ENCODE results near the gene KIF25. TPM values are rescaled to one million over a fixed set of nuclear protein-coding genes. Genes with fewer than 3 reads are reported as not detected.

Gene KIF25
- total and polyA plus RNA-seq, 4 donors = 0.05 TPM; not detected in 3

- DNase-seq (ENCODE audit: low spot score) = no peak
- no peaks in the 10 kb centered on the region for H3K4me1 ChIP-seq (ENCODE audit: control insufficient read depth in 4 of 4, insufficient read depth in 4 of 4, low read length in 3 of 4)
- no peaks in the 10 kb centered on the region for H3K9me3 ChIP-seq (ENCODE audit: control insufficient read depth in 4 of 4, low read length in 3 of 4)
- no peak overlapping the region for H3K4me3 ChIP-seq (ENCODE audit: low read depth in 1 of 3, low read length in 3 of 3)
- H3K9ac ChIP-seq (ENCODE audit: low read depth in 1 of 2, low read length in 2 of 2) = no peak overlapping the region
- H3K27me3 ChIP-seq (ENCODE audit: control insufficient read depth in 4 of 4, insufficient read depth in 4 of 4, low read length in 3 of 4) = no peaks in the 10 kb centered on the region
- H3K27ac ChIP-seq (ENCODE audit: low read depth in 1 of 2, low read length in 2 of 2) = no peak overlapping the region
- H3K36me3 ChIP-seq (ENCODE audit: control insufficient read depth in 4 of 4, insufficient read depth in 3 of 4, low read depth in 1 of 4, low read length in 3 of 4) = no peaks in the 10 kb centered on the region
- WGBS = 92% methylated on average over 14 of the region's 14 CpGs
- no peak for TF ChIP-seq FOXA1 (IDR thresholded peaks at IDR 0.05)
- no peak for TF ChIP-seq YY1 (IDR thresholded peaks at IDR 0.05)
- no peak for TF ChIP-seq ZBTB33 (IDR thresholded peaks at IDR 0.05)
- no peak for TF ChIP-seq REST (IDR thresholded peaks at IDR 0.05)
- TF ChIP-seq JUND (IDR thresholded peaks at IDR 0.05) = no peak
- no peak for TF ChIP-seq EGR1 (IDR thresholded peaks at IDR 0.05; ENCODE audit: low read depth in 2 of 2)
- TF ChIP-seq RXRA (IDR thresholded peaks at IDR 0.05) = no peak
- no peak for TF ChIP-seq HNF4G (IDR thresholded peaks at IDR 0.05)
- no peak for TF ChIP-seq GABPA (IDR thresholded peaks at IDR 0.05 in 1 of 2, conservative IDR thresholded peaks at IDR 0.05 in 1 of 2)
- TF ChIP-seq CTCF (IDR thresholded peaks at IDR 0.05; ENCODE audit: low read depth, low read length, missing input control) = no peak
- TF ChIP-seq RAD21 (IDR thresholded peaks at IDR 0.05) = no peak
- no peak for TF ChIP-seq FOXA2 (IDR thresholded peaks at IDR 0.05)
- no peak for TF ChIP-seq MAX (IDR thresholded peaks at IDR 0.05)
- TF ChIP-seq HNF4A (conservative IDR thresholded peaks at IDR 0.05) = no peak
- TF ChIP-seq ATF3 (IDR thresholded peaks at IDR 0.05) = no peak
- TF ChIP-seq NR2F2 (IDR thresholded peaks at IDR 0.05) = no peak
- TF ChIP-seq TAF1 (conservative IDR thresholded peaks at IDR 0.05) = no peak
- TF ChIP-seq SP1 (IDR thresholded peaks at IDR 0.05) = no peak
Measured at GRCh38 chr6:168053957-168054471, 56.5 kb downstream of the KIF25 start.
